Femur (tissue), 1 donor: ENCODE data around the gene CATSPER3.
"Not testable (repeated sequence)": the region's sequence is repeated elsewhere in the genome, so short reads cannot be mapped to it uniquely, and the experiment has no call there.

Experiments used
- DNase-seq: peaks from one replicate; pipeline ENCODE4 v3.0.0-alpha.2; 2017

CATSPER3 gene

GRCh38 chr5:134975078-134975715 is 7.5 kb downstream of the CATSPER3 start:
- no peak for DNase-seq

GRCh38 chr5:134975843-134976242 is 8.1 kb downstream of the CATSPER3 start:
- no peak for DNase-seq

GRCh38 chr5:134976841-134977240 is 9.1 kb downstream of the CATSPER3 start:
- no peak for DNase-seq

- no peak for DNase-seq
These were observed 11.7 kb downstream of the CATSPER3 start for GRCh38 chr5:134979416-134979815.

GRCh38 chr5:134982230-134982629 is 14.5 kb downstream of the CATSPER3 start:
- DNase-seq, result no peak

- DNase-seq, result no peak
These were observed 21.6 kb downstream of the CATSPER3 start for GRCh38 chr5:134989266-134989830.

GRCh38 chr5:134990183-134990582 is 22.5 kb downstream of the CATSPER3 start:
- not testable (repeated sequence) for DNase-seq

- DNase-seq, result no peak
These were observed 24.4 kb downstream of the CATSPER3 start for GRCh38 chr5:134992148-134992547.

GRCh38 chr5:134993161-134993560 is 25.5 kb downstream of the CATSPER3 start:
- no peak for DNase-seq

GRCh38 chr5:134994560-134995156 is 27.0 kb downstream of the CATSPER3 start:
- no peak for DNase-seq

GRCh38 chr5:134995850-134996402 is 28.2 kb downstream of the CATSPER3 start:
- no peak for DNase-seq

- no peak for DNase-seq
These were observed 29.3 kb downstream of the CATSPER3 start for GRCh38 chr5:134997015-134997414.

GRCh38 chr5:134998068-134998467 is 30.4 kb downstream of the CATSPER3 start:
- not testable (repeated sequence) for DNase-seq

GRCh38 chr5:135004376-135004775 is 36.7 kb downstream of the CATSPER3 start:
- no peak for DNase-seq

- no peak for DNase-seq
These were observed 37.4 kb downstream of the CATSPER3 start for GRCh38 chr5:135005076-135005475.

GRCh38 chr5:135007305-135007704 is 39.6 kb downstream of the CATSPER3 start:
- no peak for DNase-seq

GRCh38 chr5:135007749-135008363 is 40.1 kb downstream of the CATSPER3 start:
- no peak for DNase-seq

GRCh38 chr5:135008556-135008955 is 40.8 kb downstream of the CATSPER3 start:
- DNase-seq, result no peak

GRCh38 chr5:135008981-135009735 is 41.5 kb downstream of the CATSPER3 start:
- DNase-seq, result no peak

GRCh38 chr5:135009736-135010501 is 42.2 kb downstream of the CATSPER3 start:
- DNase-seq, result no peak

GRCh38 chr5:135010502-135011354 is 43.0 kb downstream of the CATSPER3 start:
- DNase-seq, result no peak
